A375 (cell line): ENCODE results near the gene RAB3A. TPM values are rescaled to one million over a fixed set of nuclear protein-coding genes. Genes with fewer than 3 reads are reported as not detected.

Source experiments
- small RNA-seq: library from RNA; depleted of rRNA; stranded (forward); fragments of <200 nt; gene quantifications from one replicate; pipeline ENCODE3, GENCODE V24; 2014
- total RNA-seq: library from RNA; depleted of rRNA; stranded (reverse); fragments of >200 nt; shearing (Covaris generic); gene quantifications from 2 replicates; pipeline ENCODE4 v1.2.3, GENCODE V29; 2014; rRNA removed

Gene RAB3A
- 2.9 and 4.9 TPM in 2 replicates for total RNA-seq

DNA sequence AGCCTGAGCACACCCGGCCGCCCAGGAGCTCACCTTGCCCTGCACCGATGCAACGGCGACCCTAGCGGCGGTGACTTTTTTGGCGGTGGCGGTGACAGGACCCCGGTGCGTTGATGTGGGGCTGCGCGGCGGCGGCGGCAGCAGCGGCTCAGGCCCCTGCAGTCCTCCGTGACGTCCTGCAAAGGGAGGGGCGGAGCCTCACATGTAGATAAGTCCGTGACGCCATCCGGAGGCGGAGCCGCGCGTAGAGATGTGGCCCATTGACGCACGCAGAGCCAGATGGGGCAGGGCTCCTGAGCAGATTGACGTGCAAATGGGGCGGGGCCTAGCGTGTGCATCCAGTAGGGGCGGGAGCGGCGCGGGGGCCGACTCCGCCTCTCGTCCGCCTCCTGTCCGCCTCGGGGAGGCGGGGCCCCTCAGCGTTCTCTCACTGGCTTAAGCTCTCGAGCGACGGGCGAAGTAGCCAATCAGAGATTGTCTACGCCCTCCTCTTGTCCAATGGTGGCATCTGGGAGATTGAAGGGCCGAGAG, at the start of gene RAB3A:
RAB3A (minus strand) TSS at position 180 of the 531 bp plus-strand sequence. CDS start 1,302 bp downstream, outside the sequence.

DNA sequence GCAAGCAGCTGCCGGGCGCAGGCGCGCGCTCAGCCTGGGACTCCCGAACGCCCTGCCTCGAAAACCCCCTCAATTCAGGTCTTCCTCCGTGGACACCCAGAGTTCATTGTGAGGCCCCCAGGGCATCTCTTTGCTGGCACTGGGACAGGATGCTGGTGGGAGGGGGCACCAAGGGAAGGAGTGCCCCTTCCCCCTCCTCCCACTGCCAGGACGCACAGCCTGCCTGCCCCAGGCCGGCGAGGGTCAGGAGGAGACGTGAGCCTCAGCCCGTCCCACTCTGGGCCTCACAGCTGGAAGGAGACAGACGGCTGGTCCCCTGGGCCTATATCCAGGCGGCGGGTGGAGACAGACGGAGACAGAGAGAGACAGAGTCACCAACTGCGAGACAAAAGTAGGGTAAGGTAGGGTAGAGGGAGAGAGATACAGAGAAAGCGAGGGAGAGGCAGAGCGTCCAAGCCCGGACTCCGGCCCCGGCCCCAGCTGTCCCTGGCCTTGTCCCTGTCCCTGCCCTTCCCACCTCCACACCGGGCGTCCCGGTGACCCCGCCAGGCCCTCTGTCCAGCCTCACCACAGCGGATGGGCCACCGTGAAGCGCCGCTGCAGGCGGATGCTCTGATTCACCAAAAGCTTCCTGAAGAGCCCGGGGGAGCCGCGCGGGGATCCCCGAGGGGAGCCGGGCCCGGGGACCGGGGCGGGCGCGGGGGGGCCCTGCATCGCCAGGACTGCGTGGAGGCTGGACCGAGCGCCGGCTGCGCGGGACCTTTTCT, 22.0 kb upstream of the RAB3A start, which contains the start of gene PDE4C:
PDE4C (minus strand) TSS at position 737 of the 767 bp plus-strand sequence; CDS start at position 714, 23 bp downstream.

GRCh38 chr19:18192673-18193387, 11.0 kb downstream of the RAB3A start, which contains the start of gene MPV17L2:
TSS of gene MPV17L2 (plus strand) at chr19:18193218. CDS start at chr19:18193282, 64 bp downstream.

DNA sequence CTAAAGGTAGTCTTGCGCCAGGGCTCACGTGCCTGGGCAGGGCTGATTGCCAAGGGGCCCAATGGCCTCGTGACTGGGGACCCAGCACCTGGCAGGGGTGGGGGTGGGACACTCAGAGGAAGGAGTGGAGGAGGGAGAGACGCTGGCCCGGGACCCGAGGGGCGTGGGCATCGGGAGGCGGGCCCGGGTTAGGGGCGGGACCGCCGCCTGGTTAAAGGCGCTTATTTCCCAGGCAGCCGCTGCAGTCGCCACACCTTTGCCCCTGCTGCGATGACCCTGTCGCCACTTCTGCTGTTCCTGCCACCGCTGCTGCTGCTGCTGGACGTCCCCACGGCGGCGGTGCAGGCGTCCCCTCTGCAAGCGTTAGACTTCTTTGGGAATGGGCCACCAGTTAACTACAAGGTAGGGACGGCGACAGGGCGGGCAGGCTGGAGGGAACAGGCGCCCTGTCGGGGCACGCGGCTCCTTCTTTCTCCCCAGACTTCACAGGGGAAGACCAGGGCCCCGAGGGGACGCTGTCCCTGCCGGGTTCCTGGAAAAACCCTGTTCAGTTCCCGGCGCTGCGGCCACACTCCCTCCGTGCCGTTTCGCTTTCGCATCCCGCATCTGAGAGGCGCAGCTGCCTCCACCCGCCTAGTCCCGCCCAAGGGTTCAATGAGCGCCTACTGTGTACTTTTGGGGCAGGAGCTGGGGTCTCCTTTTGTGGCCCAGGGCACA, 30.1 kb downstream of the RAB3A start, which contains the start of gene IFI30:
IFI30 (plus strand) TSS at position 242 of the 717 bp plus-strand sequence; CDS start at position 271, 29 bp downstream.

DNA sequence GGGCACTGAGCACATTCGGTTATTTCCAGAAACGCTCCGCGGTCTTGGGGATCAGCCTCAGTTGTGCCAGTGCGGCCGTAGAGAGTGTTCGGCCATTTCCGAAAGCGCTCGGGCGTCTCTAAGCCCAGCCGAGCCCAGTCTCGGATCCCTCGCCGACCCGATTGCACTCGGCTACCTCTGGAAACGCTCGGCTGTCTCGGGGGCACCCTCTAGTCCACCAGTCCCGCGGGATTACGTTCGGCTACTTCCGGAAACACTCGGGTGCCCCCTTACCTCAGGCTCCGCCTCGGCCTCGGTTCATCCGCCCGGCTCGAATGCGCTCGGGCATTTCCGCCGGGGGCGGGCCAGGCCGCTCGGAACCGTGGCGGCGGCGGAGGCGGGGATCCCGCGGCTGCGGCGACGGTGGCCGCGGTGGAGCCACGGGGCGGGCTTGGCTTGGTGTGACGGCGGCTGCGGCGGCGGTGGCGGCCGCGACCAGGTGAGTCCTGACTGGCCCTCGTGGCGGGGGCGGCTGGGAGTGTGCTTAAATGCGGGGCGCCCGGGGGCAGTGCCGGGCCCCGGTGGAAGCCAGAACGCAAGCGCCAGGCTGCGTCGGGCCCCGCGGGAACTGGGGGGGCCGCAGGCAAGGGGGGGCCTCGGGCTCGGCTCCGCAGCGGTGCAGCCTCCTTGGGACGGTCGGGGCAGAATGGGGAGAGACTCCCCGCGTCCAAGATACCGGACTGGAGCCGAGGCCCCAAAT, 50.9 kb downstream of the RAB3A start, which contains the start of gene PIK3R2:
PIK3R2 (plus strand) TSS at position 347 of the 739 bp plus-strand sequence. CDS start 2,717 bp downstream, outside the sequence.

Small RNA genes lying within 50 kb of the gene (small RNA-seq; reads per million reads assigned to genes)
- gene IFI30 = not detected

Other genes with a start within 250 kb of the RAB3A start
- 1.2 and 2.1 TPM in 2 replicates for gene KCNN1, start 236.9 kb downstream of the RAB3A start, total RNA-seq
- gene ARRDC2, start 195.9 kb downstream of the RAB3A start, total RNA-seq = 28.7 and 31.9 TPM in 2 replicates
- gene IL12RB1, start 117.1 kb downstream of the RAB3A start, total RNA-seq = 0.48 and 0.64 TPM in 2 replicates
- gene MAST3, start 106.3 kb downstream of the RAB3A start, total RNA-seq = 3.5 and 5.5 TPM in 2 replicates
- gene PIK3R2, start 50.9 kb downstream of the RAB3A start, total RNA-seq = 24.1 and 36.7 TPM in 2 replicates
- 26.7 and 37.5 TPM in 2 replicates for gene IFI30, start 30.2 kb downstream of the RAB3A start, total RNA-seq
- gene MPV17L2, start 10.8 kb downstream of the RAB3A start, total RNA-seq = 20.6 and 27.2 TPM in 2 replicates
- gene PDE4C, start 22.4 kb upstream of the RAB3A start, total RNA-seq = 0.05 TPM in 1 of 2 replicates, not detected in the other
- gene IQCN, start 70.4 kb upstream of the RAB3A start, total RNA-seq = 0.34 and 0.94 TPM in 2 replicates
- 238 and 267 TPM in 2 replicates for gene JUND, start 77.6 kb upstream of the RAB3A start, total RNA-seq
- gene LSM4, start 119.0 kb upstream of the RAB3A start, total RNA-seq = 562 and 580 TPM in 2 replicates
- gene PGPEP1, start 136.6 kb upstream of the RAB3A start, total RNA-seq = 14.8 and 15.8 TPM in 2 replicates
- 32.1 and 48.4 TPM in 2 replicates for gene GDF15, start 182.1 kb upstream of the RAB3A start, total RNA-seq
- gene LRRC25, start 193.6 kb upstream of the RAB3A start, total RNA-seq = 0.15 TPM in 1 of 2 replicates, not detected in the other
- gene SSBP4, start 215.4 kb upstream of the RAB3A start, total RNA-seq = 135 and 183 TPM in 2 replicates
- 26.3 and 35.8 TPM in 2 replicates for gene ISYNA1, start 234.1 kb upstream of the RAB3A start, total RNA-seq